Islet precursor cell (in vitro differentiated cells): ENCODE data around the gene LMNB1.
"Not testable (repeated sequence)": the region's sequence is repeated elsewhere in the genome, so short reads cannot be mapped to it uniquely, and the experiment has no call there.

ENCODE experiments used
- DNase-seq: peaks from one replicate; pipeline ENCODE4 v3.0.0-alpha.2; 2018

The LMNB1 gene

DNA sequence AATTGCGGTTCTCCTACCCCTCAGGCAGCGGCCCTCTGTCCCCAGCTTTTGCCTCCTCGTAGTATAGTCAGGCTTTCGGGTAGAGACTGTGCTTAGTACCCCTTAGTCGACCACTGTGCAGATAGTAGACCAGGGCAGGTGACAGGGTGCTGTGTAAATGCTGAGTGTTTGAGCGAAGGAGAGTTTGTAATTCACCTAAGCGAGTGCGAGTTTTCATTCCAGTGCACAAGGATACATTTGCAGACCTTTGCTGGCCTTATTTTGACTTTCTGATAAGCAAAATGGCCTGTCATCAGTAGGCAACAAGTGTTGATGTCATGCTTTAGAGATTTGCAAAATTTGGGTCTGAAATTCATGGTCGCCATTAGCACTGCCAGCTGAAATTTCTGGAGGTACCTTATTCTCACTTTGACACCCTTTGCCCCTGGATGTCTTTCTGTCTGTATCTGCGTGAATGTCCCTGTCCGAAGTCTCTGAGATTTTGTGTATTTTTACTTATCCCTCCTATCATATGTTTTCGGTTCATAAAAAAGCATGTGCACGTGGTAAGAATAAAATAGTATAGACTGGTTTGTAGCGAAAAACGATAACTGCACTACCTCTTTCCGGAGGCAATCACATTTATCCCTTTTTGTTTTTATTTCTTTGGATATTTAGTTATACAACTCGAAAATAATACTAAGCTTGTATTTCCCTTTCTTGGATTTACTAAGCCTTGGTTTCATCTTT, 1.9 kb downstream of the LMNB1 start:
- no peak for DNase-seq

DNA sequence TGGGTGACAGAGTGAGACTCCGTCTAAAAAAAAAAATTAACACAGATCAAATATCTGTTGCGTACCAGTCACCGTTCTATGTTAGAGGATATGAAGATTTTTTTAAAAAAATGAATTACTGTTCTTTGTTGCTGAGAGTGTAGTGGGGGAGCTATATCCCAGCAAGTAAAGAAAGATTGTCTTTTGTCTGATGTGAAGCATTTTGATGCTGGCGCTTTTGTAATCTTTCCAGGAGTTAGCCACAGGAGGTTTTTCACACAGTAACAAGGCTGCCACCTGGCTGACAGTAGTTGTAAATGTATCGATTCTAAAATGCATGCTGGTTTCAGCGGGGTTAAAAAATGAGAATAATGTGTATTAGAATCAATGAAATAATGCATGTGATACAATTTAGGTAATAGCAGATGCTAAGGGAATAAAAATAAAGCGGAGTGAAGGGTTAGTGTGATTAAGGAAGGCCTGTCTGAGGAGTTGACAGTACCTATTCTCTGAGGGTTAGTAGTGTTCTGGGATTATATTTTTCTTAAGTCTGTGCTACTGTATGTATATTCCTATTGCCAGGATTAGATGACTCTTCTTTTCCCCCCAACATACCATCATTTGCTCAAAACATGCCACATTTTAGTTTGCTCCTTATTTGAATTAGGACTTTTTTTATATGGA, 3.4 kb downstream of the LMNB1 start:
- peak; percentile 56 for DNase-seq

DNA sequence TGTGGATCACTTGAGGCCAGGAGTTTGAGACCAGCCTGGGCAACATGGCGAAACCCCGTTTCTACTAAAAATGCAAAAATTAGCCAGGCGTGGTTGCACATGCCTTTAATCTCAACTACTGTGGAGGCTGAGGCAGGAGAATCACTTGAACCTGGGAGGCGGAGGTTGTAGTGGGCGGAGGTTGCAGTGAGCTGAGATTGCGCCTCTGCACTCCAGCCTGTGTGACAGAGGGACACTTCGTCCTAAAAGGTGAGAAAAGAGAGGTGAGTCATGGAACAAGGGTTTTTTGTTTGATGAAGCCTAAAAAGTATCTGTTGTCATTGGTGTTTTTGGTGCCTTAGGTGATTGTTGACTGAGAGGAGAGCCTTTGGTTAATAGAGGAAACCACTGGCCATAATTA, 11.5 kb downstream of the LMNB1 start:
- not testable (repeated sequence) for DNase-seq

DNA sequence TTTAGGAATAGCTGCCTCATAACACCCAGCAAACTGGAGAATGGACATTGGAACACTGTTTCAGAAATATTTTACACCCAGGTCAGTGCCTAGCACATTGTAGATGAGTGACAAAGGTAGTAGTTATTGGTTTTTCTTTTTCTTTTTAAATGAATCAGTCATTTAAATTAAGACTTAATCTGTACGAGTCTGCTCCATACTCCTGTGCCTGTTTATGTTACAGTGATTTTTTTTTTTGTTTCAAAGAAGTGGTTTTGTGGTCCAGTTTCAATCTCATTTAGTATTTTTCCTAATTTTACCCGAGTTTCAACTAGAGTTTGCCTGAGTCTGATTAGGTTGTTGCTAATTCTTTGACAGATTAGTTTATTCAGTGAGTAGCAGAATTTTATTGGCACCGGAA, 16.2 kb downstream of the LMNB1 start:
- DNase-seq, result no peak

DNA sequence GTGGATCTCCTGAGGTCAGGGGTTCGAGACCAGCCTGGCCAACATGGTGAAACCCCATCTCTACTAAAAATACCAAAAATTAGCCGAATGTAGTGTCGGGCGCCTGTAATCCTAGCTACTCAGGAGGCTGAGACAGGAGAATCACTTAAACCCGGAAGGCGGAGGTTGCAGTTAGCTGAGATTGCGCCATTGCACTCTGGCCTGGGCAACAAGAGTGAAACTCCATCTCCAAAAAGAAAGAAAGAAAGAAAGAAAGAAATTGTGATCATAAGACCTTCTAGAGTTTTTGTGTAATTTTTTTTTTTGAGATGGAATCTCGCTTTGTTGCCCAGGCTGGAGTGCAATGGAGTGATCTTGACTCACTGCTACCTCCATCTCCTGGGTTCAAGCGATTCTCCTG, 16.7 kb downstream of the LMNB1 start:
- DNase-seq, result not testable (repeated sequence)

- DNase-seq, result no peak
Observed at GRCh38 chr5:126794157-126794828, 17.4 kb downstream of the LMNB1 start.

DNA sequence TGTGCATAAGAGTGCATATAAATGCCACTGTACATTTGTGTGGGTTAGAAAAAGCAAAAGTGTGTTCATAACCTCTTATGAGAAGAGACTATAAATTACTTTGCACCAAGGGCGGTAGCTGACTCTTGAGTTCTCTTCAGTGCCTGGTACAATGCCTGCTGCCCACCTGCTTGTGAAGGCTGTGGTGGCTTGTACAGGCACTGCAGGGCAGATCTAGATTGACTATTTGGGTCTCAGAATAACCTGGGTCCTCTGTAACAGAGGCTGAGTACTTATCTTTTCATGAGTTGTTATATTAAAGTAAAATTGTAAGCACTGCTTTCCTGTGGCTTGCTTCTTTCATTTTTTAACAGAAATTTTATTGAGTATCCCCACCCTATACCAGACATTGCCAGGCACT, 22.8 kb downstream of the LMNB1 start:
- no peak for DNase-seq

- no peak for DNase-seq
Observed at GRCh38 chr5:126801174-126801991, 24.4 kb downstream of the LMNB1 start.

DNA sequence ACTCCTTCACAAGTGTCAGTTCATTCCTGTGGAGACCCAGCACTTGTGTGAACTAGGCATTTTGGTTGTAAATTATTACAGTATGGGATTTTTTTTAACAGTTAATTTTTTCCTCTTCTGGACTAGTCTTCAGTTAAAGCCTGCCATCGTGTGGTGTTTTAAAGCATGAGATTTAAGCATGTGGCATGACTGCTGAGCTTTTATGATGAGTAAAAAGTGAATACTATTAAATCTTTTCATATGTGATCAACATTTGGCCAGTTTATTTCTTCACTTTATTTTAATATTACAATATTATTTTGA, 25.0 kb downstream of the LMNB1 start:
- DNase-seq, result no peak

DNA sequence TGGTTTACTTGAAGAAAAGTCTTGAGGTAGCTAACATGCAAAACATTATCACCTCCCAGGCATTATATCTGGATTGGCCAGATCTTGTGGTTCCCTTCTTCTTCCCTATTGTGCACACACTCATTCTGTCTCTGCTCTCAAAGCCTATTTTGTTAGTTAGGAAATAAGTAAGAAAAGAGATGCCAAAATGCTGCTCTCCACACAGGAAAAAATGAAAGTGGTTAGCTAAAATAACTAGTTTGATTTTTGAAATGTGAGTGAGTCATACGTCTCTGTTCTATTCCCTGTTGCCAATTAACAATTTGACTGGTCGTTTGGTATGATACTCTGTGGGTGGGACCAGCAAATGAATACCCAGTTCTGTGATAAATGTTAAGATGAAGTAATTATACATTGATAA, 28.1 kb downstream of the LMNB1 start:
- no peak for DNase-seq

DNA sequence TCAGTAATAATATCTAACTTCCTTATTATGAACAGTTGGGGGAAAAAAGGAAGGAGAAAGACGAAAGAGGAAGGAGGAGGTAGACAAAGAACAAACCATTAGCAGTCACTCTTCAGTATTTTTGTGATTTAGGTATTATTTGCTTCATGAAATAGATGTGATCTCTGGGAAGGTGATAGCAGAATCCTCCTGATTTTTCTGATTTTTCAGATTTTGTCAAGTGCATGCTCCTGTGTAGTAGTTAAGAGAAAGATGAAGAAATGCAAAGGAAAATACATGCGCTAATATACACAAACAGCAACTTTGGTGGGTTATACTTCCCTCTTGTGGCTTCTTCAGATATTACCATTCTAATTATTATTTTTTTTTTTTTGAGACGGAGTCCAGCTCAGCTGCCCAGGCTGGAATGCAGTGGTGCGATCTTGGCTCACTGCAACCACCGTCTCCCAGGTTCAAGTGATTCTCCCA, 31.6 kb downstream of the LMNB1 start:
- DNase-seq, result no peak

DNA sequence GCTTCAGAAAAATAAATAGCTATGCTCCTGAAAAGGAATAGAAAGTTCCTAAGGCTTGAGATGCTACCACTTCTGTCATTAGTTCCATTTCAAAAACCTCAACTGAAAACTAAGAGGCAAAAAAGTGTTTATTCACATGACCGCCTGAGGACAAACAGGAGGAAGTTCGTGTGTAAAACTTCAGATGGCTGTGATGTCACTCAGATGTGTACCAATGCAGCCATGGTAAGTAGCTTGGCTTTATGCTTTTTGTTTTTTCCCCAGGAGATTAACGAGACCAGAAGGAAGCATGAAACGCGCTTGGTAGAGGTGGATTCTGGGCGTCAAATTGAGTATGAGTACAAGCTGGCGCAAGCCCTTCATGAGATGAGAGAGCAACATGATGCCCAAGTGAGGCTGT, 33.0 kb downstream of the LMNB1 start:
- no peak for DNase-seq

GRCh38 chr5:126810596-126811380, 33.9 kb downstream of the LMNB1 start:
- no peak for DNase-seq

DNA sequence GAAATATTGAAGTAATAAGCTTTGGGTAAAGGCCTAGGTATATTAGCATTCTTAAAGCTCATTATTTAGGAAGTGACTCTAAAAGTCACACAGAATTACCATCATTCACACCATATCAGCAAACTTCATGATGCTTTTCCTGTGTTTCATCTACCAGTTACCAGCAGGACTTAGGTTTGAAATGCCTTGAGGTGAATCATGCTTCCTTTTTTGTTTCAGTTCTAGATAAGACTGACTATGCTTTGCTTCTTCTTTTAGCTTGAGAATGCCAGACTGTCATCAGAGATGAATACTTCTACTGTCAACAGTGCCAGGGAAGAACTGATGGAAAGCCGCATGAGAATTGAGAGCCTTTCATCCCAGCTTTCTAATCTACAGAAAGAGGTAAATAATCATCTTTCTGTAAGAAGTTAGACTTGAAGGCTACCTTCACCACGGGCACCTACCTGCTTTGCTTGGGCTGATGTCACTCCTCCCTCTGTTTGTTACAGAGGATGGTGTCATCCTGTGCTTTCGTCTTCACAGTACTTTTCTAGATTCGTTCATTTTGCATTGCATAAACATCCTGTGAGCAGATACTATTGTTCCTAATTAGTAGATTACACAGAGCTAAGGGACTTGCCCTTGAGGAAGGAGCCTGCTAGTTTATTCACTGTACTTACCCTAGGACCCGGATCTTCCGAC, 34.7 kb downstream of the LMNB1 start:
- DNase-seq, result no peak

- no peak for DNase-seq
Observed at GRCh38 chr5:126812199-126812570, 35.2 kb downstream of the LMNB1 start.

DNA sequence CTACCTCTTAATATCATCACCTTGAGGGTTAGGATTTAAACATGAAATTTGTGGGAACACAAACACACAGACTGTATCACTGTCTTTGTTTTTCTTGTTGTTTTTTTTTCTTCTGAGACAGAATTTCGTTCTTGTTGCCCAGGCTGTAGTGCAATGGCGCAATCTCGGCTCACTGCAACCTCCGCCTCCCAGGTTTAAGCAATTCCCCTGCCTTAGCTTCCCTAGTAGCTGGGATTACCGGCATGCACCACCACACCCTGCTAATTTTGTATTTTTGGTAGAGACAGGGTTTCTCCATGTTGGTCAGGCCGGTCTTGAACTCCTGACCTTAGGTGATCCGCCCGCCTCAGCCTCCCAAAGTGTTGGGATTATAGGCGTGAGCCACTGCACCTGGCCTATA, 36.9 kb downstream of the LMNB1 start:
- not testable (repeated sequence) for DNase-seq

GRCh38 chr5:126814721-126815404, 37.9 kb downstream of the LMNB1 start:
- no peak for DNase-seq

GRCh38 chr5:126816649-126817048, 39.7 kb downstream of the LMNB1 start:
- no peak for DNase-seq

GRCh38 chr5:126818736-126819135, 41.8 kb downstream of the LMNB1 start:
- no peak for DNase-seq

DNA sequence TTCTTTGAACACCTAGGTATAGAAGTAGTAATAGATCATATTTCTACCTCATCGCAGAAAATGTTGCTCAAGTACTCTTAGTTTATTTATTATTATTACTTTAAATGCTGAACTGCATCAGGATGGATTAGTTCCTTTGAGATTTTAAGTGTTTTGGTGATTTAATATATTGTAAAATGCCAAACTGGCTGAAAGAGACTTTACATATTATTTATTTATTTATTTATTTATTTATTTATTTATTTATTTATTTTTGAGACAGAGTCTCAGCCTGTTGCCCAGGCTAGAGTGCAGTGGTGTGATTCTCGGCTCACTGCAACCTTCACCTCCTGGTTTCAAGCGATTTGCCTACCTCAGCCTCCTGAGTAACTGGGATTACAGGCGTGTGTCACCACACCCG, 42.3 kb downstream of the LMNB1 start:
- DNase-seq, result no peak

DNA sequence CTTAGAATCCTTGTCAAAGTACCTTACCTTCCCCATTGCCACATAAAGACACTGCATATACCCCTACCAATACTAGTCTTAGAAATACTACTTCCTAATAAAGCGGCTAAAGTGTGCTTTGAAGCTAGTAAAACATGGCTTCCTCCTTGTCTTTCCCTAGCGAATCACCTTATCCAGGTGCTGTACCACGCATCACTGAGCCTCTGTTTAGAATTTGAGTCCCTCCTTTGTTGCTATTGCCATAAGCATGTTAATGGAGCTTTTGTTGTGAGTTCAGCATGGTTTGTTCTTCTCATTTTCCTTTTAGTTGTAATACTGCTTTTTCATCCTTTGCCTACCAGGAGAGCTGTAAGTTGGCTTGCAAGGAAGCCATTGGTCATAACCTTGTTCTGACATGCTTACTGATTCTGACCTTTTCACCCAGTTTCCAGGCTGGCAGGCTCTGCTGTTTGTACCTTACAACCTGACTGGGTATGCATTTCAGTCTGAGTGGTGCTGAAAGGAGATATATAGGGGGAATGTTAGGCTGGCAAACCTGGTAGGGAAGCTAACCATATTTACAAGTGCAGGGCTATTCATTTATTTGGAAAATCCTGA, 49.8 kb downstream of the LMNB1 start:
- DNase-seq, result no peak
